Esophagus muscularis mucosa (tissue), 3 donors: ENCODE results near the gene PLAC1.

Experiments used
- CTCF ChIP-seq, 3 experiments: fragments of 200-600 bp in 2 of 3; fragments of 450-650 bp in 1 of 3; sonication (generic) in 2 of 3; IDR thresholded peaks; one replicate each; pipeline ENCODE4 v1.5.1; 2017 to 2019; ENCODE audit warnings: antibody characterized with exemption in 3 of 3, mild to moderate bottlenecking in 2 of 3, moderate library complexity in 1 of 3
- POLR2A ChIP-seq: fragments of 450-650 bp; IDR thresholded peaks from one replicate; pipeline ENCODE4 v1.6.1; 2017; ENCODE audit warnings: antibody characterized with exemption, moderate library complexity, mild to moderate bottlenecking, low read depth

GRCh38 chrX:134646691-134647090 is 11.6 kb downstream of the PLAC1 start:
- no peak for TF ChIP-seq CTCF (IDR thresholded peaks at IDR 0.05)
- no peak for TF ChIP-seq POLR2A
